Fibroblast of skin of left biceps (primary cell): ENCODE measurements around the gene CLSTN2.

Experiments used
- DNase-seq, 2 experiments: peaks; one replicate each; pipeline ENCODE4 v3.0.0-alpha.2; 2013; ENCODE audit warnings: low read depth in 2 of 2

The CLSTN2 gene

DNA sequence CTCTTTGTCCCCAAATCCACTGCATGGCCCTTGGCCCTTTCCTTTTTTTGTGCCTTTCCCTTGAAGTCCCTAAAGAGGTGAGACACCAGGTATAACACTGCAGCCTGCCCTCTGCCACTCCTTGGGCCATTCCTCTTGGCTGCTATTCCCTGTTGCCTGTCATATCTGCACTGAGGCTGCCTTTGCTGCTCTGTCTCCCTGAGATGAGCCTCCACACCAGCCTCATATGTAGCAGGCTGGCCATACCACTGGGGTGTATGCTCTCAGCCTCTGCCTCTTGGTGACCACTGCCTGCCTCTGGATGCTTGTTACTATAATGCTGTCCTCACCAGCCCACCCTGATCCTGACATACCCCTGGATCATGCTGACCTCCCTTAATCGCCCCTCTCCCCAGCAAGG lies 252.0 kb downstream of the CLSTN2 start:
- DNase-seq = no peak

DNA sequence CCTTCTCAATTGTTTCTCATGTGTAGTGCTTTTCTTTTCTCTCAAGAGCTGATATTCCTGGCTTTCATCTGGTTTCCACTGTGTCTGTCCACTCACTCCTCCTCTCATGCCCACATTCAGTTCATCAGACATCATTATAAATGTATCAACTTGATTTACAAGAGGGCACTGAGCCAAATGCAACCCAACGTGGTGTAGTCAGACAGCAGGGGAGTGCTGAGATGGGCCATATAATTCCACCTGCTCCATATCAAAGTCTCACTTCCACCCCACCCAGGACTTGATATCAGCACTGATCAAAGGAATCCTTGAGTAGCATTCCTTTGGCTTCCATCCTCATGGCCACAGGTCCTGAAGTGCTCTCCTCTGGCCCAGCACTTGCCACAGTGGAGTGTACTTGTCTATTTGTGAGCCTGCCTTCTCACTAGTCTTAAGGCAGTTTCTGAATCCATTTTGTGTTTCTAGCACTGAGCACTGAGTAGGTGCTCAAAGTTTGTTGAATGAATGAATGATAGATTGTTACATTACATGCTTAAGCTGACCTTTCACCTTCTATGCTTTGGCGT lies 252.8 kb downstream of the CLSTN2 start:
- DNase-seq = no peak

DNA sequence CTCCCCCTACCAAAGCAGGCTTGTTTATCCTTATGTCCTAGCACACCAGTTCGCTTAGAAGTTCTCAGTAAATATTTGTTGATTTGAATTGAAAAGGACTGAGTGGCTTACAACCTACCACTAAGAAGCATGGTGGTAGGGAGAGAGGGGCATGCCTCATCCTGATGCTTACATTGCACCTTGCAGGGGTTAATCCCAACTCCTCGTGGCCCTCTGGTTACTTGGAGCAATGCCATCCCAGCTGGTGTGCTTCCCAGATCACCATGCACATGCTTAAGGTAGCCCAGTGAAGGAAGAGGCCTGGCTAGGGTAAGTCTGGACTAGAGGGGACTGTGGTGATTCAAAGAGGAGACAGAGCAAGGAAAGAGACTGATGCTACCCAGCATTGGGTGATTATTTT lies 253.3 kb downstream of the CLSTN2 start:
- no peak for DNase-seq

DNA sequence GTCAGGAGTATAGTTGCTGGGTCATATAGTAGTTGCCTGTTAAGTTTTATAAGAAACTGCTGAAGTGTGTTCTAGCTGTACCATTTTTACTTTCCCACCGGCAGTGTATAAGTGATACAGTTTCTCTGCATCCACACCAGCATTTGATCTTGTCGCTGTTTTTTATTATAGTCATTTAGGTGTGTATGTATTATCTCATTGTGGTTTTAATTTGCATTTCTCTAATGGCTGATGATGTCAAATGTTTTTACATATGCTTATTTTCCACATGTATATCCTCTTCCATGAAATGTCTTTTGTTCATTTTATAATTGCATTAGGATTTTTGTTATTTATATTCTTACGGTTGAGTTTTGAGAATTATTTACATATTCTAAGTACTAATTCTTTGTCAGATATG lies 254.3 kb downstream of the CLSTN2 start:
- DNase-seq = no peak

DNA sequence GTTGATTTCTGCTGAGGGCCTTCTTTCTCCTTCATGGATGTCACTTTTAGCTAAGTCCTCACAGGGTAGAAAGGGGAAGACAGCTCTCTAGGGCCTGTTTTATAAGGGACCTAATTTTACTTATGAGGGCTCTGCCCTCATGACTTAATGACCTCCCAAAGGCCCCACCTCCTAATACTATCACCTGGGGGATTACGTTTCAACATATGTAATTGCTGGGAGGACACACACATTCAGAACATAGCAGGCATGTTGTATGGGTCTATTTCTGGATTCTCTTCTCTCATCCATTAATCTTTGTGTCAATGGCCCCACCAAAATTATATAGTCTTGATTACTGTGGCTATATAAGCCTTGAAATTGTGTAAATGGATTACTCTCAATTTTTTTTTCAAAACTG lies 255.0 kb downstream of the CLSTN2 start:
- no peak for DNase-seq

DNA sequence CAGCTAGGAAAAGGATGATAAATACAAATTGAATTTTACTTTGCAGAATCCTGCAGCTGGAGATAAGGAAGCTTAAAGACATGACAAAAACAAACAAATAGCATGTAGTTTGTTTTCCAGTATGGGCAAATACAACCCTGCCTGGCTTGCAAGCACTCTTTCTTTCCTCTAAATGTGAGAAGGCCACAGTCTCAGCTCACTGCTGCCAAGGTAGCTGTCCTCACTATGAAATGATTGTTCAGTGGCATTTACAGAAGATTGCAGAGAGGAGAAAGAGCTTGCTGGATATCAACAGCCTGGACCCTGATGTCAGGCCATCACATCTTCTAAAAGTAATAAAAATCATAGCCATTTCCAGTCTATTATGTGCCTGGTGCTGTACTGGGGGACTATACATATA lies 262.0 kb downstream of the CLSTN2 start:
- DNase-seq = no peak

DNA sequence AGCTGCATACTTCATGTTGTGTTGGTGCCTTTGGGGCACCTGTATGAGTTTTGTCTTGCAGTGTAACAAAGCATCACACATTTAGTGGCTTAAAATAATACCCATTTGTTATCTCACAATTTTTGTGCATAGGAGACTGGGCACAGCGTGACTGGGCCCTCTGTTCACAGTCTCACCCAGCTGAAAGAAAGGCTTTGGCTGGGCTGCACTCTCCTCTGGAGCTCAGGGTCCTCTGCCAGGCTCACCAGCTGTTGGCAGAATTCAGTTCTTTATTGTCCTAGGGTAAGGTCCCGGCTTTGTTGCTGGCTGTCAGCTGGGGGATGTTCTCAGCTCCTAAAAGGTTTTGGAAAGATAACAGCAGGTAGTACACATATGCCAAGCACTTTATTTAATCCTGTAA lies 263.3 kb downstream of the CLSTN2 start:
- DNase-seq = no peak

DNA sequence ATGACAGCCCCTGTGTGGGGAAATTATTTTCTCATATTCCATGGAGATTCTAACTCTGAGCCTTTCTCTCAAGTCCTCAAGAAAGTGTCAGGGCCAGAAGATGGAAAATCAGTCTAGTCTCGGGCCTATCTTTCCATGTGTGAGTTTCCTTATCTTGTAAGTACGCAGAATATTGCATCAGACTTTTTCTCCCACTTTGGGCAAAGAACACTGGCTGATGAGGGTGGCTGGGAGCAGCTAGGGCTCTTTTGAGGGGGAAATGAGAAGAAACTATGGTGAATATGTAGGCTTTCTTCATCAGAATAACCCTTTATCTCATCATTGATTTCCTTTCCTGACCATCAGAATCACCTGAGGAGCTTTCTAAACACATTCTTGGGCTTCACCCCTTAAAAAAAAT lies 264.0 kb downstream of the CLSTN2 start:
- DNase-seq = no peak

DNA sequence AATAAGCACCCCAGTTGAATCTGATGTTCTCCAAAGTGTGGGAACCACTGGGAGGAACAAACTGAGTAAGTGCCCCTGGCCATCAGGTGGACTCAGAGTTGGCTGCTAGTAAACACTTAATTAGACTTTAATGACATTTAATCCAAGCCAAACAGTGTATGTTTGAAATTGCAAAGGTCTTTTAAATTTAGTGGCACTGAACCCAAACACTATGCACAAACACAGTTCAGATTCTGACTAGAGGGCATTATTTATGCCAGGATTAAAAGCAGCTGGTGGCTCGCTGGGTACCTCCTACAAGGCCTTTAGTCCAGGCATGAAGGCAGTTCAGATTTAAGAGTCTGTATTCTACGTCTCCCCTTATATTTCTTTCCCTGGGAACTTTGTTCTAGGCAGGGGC lies 264.8 kb downstream of the CLSTN2 start:
- DNase-seq = no peak

DNA sequence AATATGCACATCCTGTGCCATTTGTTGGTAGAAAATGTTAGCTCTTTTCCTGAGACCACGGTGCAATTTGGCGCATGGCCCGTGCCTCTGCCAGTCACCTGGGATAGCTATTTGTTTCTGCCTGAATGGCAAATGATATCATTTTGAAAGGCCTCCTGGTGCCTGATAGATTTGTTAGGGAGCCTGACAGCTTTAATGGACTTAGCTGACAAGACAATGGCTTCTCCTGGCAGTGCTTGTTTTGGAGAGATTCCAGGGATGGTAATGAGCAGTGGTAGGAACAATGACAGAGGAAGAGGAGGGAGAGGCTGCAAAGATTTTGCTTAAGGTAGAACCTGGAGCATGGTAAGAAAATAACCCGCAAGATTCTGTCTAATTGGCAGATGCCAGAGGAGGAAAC lies 268.5 kb downstream of the CLSTN2 start:
- DNase-seq = no peak

DNA sequence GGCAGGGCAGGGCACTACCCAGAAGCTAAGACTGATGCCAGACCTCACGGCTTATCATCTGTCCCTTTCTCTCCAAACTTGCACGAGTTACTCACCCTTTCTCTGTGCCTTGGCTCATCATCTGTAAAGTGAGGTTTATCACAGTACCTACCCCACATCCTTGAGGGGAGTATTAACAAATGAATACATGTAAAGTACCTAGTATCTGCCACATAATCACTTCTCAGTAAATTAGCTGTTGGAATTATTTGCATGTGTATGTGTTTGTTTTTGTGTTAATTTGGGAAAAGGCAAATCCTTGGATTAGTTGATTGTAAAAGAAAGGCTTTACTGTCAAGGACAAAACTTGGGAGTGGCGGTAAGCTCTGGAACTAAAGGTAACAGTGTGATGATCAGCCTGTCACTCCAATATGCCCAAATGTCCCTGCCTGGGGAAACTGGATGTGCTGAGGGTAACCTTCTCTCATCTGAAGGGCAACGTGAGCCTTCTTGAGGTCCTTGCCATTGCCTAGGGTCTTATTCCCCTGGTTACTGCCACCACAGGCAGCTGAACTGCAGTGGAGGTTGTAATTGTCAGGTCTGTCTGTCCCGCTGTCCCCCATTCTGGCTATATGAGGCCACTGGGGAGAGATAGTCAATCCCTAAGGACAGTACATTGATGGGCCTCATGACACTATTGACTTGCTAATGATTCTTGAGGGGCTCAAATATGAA lies 269.4 kb downstream of the CLSTN2 start:
- DNase-seq = no peak

DNA sequence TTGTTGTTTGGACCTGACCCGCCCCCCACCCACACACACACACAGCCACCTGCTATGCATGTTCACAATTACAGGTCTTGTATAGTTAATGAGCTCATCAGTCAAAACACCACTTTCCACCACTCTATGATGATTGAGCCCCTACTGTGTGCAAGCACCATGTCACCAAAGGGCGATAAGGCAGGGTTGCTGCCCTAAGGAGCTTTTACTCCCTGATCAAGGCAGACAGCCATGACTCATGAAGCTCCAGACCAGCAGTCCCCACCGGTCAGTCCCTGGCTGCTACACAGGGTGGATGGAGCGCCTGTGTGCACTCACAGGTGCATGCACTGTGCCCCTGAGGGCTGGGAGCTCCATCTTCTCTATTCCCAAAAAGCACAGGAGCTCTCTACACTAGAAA lies 270.6 kb downstream of the CLSTN2 start:
- DNase-seq = no peak

DNA sequence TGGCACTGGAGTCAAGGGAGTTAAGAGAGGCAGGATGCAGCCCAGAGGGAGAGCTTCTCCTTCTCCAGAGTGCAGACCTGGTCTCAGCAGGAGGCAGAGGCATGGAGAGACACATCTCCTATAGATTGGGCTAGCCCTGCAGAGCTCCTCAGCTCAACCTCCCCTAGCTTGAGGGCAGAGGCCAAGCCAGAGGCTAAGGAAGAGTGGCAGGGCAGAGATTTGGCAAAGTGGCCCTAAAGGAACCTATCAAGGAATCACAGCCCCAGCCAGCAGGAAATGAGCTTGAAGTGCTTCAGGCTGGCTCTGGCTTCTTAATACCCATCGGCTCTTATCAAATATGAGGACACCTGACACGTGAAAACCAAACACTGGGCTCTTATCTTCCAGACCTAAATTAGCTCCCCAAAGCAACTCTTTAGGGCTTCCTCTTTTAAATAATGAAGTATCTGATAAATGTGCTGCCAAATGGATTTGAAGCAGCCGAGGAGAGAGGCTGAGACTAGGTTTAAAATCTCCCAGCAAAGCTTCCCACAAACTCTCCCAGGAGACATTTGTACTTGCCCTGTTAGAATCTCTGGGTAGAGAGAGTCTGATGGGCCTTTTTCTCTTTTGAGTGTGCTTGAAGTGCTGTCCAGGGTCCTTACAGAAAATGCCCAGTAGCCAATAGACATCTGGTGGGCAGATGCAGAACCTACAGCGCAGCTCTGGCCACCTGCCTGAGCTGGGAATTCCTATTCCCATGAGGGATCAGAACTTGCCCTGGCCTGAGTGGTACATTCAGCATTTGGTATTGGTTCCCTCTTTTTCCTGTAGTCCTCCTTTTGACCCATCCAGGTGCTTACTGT lies 271.4 kb downstream of the CLSTN2 start:
- DNase-seq = peak in 1 of 2 experiments; percentile 18

DNA sequence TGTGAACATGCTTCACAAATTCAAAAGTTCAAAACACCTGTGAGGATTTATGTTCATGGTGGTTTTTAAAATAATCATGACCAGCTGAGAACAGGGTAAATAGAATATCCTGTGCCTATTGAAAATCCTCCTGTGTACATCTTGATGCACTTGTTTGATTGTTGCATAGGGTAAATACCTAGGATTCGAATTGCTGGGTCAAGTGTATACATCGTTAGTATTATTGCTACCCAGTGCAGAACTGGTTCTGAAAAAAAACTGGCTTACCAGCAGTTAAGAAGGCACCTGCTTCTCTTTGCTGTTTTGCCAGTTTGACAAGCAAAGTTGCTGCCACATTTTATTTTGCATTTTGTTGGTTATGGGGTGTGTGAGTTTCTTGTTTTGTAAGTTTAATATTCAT lies 272.6 kb downstream of the CLSTN2 start:
- no peak for DNase-seq

DNA sequence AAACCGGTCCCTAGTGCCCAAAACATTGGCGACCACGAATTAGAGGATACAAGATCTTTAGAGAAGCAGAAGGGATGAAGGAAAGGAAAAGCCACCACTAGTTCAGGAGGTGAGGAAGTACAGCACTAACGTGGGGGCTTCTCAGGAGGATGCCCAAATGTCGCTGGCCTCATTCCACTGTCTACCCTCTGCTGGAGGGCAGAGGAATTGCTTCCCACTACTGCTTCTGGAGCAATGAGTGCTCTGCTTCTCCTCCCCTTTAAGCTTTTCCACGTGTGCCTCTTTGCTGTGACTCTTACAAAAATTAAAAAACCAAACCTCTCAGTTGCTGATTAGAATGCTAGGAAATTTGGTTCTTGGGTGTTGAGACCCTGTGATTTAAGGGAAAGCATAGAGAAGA lies 281.3 kb downstream of the CLSTN2 start:
- no peak for DNase-seq

DNA sequence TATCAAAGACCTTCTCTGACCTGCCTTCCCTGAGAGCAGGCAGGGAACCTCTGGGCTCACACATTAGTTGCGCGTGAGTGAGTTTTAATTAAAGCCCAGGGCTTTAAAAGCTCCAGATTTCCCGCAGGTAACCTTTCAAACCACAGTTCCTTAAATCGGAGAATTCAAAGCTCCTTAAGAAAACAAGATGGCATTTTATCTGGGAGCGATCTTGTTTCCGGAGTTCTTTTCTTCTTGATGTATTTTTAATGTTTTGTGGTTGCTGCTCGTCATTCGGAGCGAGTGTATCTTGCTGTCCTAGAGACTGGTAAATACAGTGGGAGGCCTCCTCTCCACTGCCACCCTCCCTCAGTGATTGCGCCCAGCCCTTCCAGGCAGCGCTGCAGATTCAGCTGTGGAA lies 284.3 kb downstream of the CLSTN2 start:
- no peak for DNase-seq

DNA sequence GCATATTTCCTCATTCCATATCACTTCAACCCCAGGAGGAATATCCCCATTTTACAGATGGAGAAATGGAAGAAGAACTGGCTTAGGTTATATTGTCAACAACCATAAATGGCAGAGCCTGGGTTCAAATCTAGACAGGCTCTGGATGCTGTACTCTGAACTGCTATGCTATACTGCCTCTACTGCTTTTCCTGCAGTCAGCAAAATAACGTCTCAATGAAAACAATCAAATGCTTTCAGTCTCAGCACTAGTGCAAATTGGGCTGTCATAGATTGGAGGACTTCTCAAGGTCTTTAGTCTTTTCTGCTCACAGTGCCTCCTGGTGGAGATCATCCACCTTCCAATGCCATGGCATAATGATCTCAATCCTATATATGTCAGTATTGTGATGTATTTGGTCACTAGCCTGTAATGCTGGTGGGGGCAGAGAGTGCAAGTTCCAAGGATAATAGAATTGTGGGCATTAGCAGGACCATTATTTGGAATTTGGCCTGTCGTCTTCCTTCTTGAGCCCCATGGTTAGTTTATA lies 285.0 kb downstream of the CLSTN2 start:
- no peak for DNase-seq

DNA sequence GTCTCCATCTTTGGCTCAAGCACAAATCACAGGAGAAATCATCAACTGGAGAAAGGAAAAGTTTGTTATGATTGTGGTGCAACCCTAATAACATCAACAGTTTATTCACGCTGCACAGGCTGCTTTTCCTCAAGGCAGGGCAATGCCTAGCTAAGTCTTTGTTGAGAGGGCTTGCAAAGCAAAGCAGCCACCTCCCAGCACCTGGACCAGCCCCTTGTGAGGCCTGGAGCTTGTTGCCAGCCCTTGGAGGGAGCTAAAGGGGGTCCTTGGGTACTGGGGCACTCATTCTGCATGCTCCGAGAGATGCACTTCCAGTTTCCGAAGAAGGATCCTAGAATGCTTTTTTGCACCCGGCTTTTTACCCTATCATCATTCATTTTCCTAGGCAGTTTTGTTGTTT lies 288.2 kb downstream of the CLSTN2 start:
- DNase-seq = no peak

DNA sequence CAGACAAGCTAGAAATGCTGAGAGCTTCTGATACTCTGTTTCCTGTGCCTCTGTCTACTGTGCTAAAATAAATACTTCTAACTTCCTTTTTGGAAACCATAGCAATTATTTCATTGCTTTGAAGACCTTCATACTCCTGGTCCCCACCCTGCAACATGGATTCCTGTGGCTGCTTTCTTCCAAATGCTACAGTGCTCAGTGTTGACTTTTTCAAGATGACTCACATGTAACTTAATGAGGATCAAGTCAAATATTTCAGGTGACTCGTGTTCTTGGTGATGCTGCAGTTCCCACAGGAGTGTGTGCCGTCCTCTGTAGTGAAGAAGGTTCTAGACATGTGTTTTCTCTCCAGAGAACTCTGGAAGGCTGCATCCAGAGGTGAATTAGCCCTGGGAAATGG lies 288.6 kb downstream of the CLSTN2 start:
- DNase-seq = peak in 1 of 2 experiments; percentile 5

DNA sequence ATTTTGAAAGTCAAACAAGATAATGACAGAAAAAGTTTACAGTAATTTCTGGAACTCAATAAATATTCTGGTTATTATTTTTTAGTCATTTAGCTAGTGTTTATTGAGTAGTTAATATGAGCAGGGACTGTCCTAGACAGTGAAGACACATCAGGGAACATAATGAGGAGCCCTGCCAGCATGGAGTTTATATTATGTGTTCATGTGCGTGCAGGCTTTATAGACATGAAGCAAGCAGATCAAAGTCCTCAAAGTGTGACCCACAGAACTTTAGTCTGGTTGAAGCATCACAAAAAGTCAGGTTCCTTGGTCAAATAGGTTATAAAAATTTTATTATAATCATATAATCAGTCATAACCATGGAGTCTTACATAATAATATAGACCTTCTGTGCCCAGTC lies 289.3 kb downstream of the CLSTN2 start:
- no peak for DNase-seq

DNA sequence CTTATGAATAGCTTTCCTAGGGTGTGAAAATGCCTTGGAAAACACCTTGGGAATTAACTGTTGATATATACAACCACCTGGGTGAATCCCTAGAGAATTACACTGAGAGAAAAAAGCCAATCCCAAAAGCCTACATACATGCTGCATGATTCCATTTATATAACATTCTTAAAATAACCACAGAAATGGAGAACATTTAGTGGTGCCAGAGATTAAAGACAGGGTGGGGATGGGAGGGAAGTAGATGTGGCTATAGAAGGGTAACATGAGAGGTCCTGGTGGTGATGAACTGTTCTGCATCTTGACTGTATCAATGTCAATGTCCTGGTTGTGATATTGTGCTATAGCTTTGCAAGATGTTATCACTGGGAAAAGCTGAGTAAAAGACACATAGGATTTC lies 291.0 kb downstream of the CLSTN2 start:
- no peak for DNase-seq

DNA sequence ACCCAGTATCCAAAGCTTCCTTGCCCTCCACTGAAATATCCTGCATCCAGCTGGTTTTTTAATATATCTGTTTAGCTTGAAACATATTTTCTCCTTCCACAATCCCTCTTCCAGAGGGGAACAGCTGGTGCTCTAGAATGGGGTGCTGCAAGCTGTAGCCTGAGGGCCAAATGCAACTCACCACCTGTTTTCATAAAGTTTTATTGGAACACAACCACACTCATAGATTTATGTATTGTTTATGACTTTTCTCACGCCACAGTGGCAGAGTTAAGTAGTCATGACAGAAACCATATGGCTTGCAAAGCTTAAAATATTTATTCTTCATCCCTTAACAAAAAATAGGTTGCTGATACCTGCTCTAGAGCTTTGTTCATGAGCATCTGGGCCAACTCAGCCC lies 298.7 kb downstream of the CLSTN2 start:
- DNase-seq = no peak

DNA sequence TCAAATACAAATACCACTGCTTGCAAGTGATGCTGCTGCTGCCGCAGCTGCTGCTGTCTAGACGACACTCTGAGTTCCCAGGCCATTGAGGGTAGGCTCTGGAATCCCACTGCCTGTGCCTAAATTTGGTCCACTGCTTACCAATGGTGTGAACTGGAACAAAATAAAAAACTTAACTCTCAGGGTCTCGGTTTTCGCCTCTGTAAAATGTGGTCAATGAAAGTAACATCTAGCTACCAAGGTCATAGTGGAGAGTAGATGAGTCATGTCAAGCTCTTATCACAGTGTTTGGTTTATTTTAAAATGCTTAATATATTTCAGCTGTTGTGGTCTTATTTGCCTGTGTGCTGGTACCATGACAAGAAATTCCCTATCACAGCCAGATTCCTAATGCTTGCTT lies 299.3 kb downstream of the CLSTN2 start:
- DNase-seq = no peak
